Endothelial cell of umbilical vein (primary cell): Measurements from ENCODE around the gene SH3RF3. TPM values are rescaled to one million over a fixed set of nuclear protein-coding genes. Genes with fewer than 3 reads are reported as not detected.

Experiments used
- BruUV-seq: library from RNA; stranded (reverse); fragments of 400-500 nt; replicated peaks from 2 replicates; lab custom pipeline; 2021; lab: Mats Ljungman, UMichigan
- CTCF ChIA-PET: fragments of 300-600, 350-600 bp; sonication (Branson Sonifier 250); formaldehyde crosslinking; loops from one replicate; lab custom pipeline; 2021; ENCODE audit warnings: antibody characterized with exemption, inconsistent platforms; lab: Charles Lee
- POLR2A ChIA-PET: fragments of 300-600, 350-600 bp; sonication (Branson Sonifier 250); formaldehyde crosslinking; loops from one replicate; lab custom pipeline; 2021; ENCODE audit warnings: antibody characterized with exemption, inconsistent platforms; lab: Charles Lee
- DNase-seq: peaks from one replicate; pipeline ENCODE4 v3.0.0-alpha.2; 2011; ENCODE audit warnings: low read depth, low spot score
- FAIRE-seq: peaks from 2 replicates; lab custom pipeline; 2011; peaks lifted over from hg19 to GRCh38; lab: Jason Lieb, UNC
- H2AFZ ChIP-seq: 2 replicates; pipeline ENCODE4 v1.6.0; 2012; ENCODE audit warnings: low read depth, low read length, control low read depth, inconsistent platforms
- H3K27ac ChIP-seq: 2 replicates; pipeline ENCODE4 v1.5.1; 2011; ENCODE audit warnings: low read depth, mild to moderate bottlenecking, control low read depth, low read length, moderate library complexity; ENCODE audit not compliant: insufficient read depth
- H3K27me3 ChIP-seq, 2 experiments: 2 replicates each; pipeline versions ENCODE4 v1.6.0 to v1.6.1; 2011; ENCODE audit warnings: low read length in 2 of 2, mixed read lengths in 1 of 2; ENCODE audit not compliant: control insufficient read depth in 2 of 2, insufficient read depth in 2 of 2
- H3K36me3 ChIP-seq, 2 experiments: 2 replicates in 1 of 2; 3 replicates in 1 of 2; pipeline ENCODE4 v1.5.1; 2011; ENCODE audit warnings: low read length in 2 of 2, mild to moderate bottlenecking in 1 of 2, moderate library complexity in 1 of 2; ENCODE audit not compliant: control insufficient read depth in 2 of 2, insufficient read depth in 2 of 2; ENCODE audit errors: extremely low read depth in 1 of 2
- H3K4me1 ChIP-seq: 3 replicates; pipeline ENCODE4 v1.5.1; 2011; ENCODE audit warnings: mild to moderate bottlenecking, low read length; ENCODE audit not compliant: control insufficient read depth, insufficient read depth; ENCODE audit errors: extremely low read depth
- H3K4me2 ChIP-seq: 2 replicates; pipeline ENCODE4 v1.6.1; 2011; ENCODE audit warnings: low read length, control low read depth, mixed read lengths; ENCODE audit not compliant: insufficient read depth
- H3K4me3 ChIP-seq, 3 experiments: fragments of 200-600 bp in 1 of 3; sonication (generic), shearing (Covaris generic) in 1 of 3; replicated peaks in 1 of 3; 2 replicates each; pipeline ENCODE4 v1.5.1; 2011 to 2016; ENCODE audit warnings: control low read depth in 3 of 3, low read length in 3 of 3, mild to moderate bottlenecking in 2 of 3, inconsistent platforms in 1 of 3, low read depth in 1 of 3, moderate library complexity in 1 of 3; ENCODE audit not compliant: insufficient read depth in 1 of 3
- H3K79me2 ChIP-seq: 2 replicates; pipeline ENCODE4 v1.6.0; 2012; ENCODE audit warnings: low read length, inconsistent platforms; ENCODE audit not compliant: control insufficient read depth, insufficient read depth
- H3K9ac ChIP-seq: replicated peaks from 2 replicates; pipeline ENCODE3; 2011; ENCODE audit warnings: low read length, control low read depth; ENCODE audit not compliant: insufficient read depth; ENCODE audit errors: extremely low read depth
- H3K9me1 ChIP-seq: replicated peaks from 3 replicates; pipeline ENCODE4 v1.6.0; 2011; ENCODE audit warnings: mild to moderate bottlenecking, low read length; ENCODE audit not compliant: control insufficient read depth, insufficient read depth; ENCODE audit errors: extremely low read depth
- H3K9me3 ChIP-seq: replicated peaks from 2 replicates; pipeline ENCODE4 v1.5.1; 2012; ENCODE audit warnings: low read length, inconsistent platforms; ENCODE audit not compliant: control insufficient read depth, insufficient read depth
- H4K20me1 ChIP-seq: replicated peaks from 2 replicates; pipeline ENCODE3; 2011; ENCODE audit warnings: mild to moderate bottlenecking, low read length; ENCODE audit not compliant: control insufficient read depth, insufficient read depth; ENCODE audit errors: extremely low read depth
- CTCF ChIP-seq, 2 donors: IDR thresholded peaks; 1 replicate in 1 of 2; 2 replicates in 1 of 2; pipeline ENCODE4 v1.5.1; 2011; ENCODE audit warnings: low read length in 2 of 2, mild to moderate bottlenecking in 2 of 2, moderate library complexity in 2 of 2, control low read depth in 1 of 2, inconsistent platforms in 1 of 2, low read depth in 1 of 2; ENCODE audit not compliant: insufficient read depth in 1 of 2; ENCODE audit errors: extremely low read depth in 1 of 2
- EZH2 ChIP-seq: IDR thresholded peaks from 2 replicates; pipeline ENCODE4 v1.6.1; 2012; ENCODE audit warnings: borderline replicate concordance, low read depth, mild to moderate bottlenecking, moderate library complexity, low read length, inconsistent platforms; ENCODE audit not compliant: severe bottlenecking
- GATA2 ChIP-seq: IDR thresholded peaks from 2 replicates; pipeline ENCODE4 v1.7.0; 2011; ENCODE audit warnings: low read depth, mild to moderate bottlenecking, moderate library complexity, mixed read lengths, low read length; ENCODE audit not compliant: insufficient read length, insufficient read depth
- POLR2A ChIP-seq: IDR thresholded peaks from 2 replicates; pipeline ENCODE4 v1.6.1; 2012; ENCODE audit warnings: low read depth, mild to moderate bottlenecking, control low read depth, low read length
- POLR2AphosphoS5 ChIP-seq: IDR thresholded peaks from 2 replicates; pipeline ENCODE4 v1.6.1; 2012; ENCODE audit warnings: low read depth, mild to moderate bottlenecking, control low read depth, low read length, moderate library complexity; ENCODE audit not compliant: insufficient read depth
- dilution Hi-C: fragments of 300-500 bp; cut with MboI; formaldehyde crosslinking; loops from one replicate; pipeline ENCODE4 v1.15.0; 2019; ENCODE audit warnings: low sequenced_read_pairs; ENCODE audit not compliant: extremely low pct_ligation_motif_present
- intact Hi-C: fragments of 100-400 bp; cut with micrococcal nuclease; formaldehyde crosslinking; loops from one replicate; pipeline ENCODE4 v1.10.0; 2022
- polyA plus RNA-seq, 4 experiments: library from polyadenylated mRNA; depleted of rRNA in 3 of 4; stranded (reverse) in 3 of 4; unstranded in 1 of 4; fragments of >200 nt; gene quantifications; 2 replicates each; pipeline versions ENCODE4 v1.2.1 to v1.2.3, GENCODE V29; 2011 to 2012; ENCODE audit warnings: missing spikeins in 1 of 4
- total RNA-seq: library from RNA; stranded (reverse); gene quantifications from 2 replicates; pipeline ENCODE4 v1.2.3, GENCODE V29; 2021

Gene SH3RF3
- total and polyA plus RNA-seq, 2 donors (not counting 3 experiments of a cell fraction or from before 2014, with no cell fraction given): 3.8 to 14.7 TPM

DNA sequence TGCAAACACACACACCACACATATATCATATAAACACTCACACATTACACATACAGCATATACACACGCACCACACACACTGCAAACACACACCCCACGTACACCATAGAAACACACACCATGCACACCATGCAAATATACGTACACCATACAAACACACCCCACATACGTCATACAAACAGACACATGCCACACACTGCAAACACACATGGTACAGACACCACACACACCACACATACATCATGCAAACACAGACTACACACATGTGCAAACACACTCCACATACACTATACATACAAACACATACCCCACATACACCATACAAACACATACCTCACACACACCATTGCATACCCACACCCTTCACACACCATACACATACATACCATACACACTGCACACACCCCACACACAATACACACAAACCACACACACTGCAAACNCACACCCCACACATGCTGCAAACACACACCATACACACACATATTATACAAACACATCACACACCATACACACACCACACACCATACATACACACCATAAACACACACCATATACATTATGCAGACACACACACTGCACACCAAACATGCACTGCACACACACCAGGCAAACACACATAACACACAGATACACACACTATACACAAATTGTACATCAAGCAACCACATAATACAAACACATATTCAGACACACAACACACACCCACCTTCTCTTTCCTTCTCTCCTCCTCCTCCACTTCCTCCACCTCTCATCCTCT lies 364.4 kb downstream of the SH3RF3 start:
- no peak overlapping the region for H3K9ac ChIP-seq
- no peaks in the 10 kb centered on the region for H4K20me1 ChIP-seq
- H3K4me3 ChIP-seq: no peak overlapping the region
- ChIA-PET POLR2A (no interaction called here), CTCF (no interaction called here)
- peaks cover 0 to 5% of the 10 kb centered on the region in 2 experiments for H3K36me3 ChIP-seq
- H2AFZ ChIP-seq: no peak overlapping the region
- H3K79me2 ChIP-seq: no peaks in the 10 kb centered on the region
- no peaks in the 10 kb centered on the region for H3K27me3 ChIP-seq
- H3K27ac ChIP-seq: no peak overlapping the region
- no peak for DNase-seq
- intact Hi-C loops (no loop called here), dilution Hi-C loops (no loop called here)
- H3K9me1 ChIP-seq: no peaks in the 10 kb centered on the region
- BruUV-seq: no TSS peak
- no peak overlapping the region for H3K4me2 ChIP-seq
- peaks cover 18% of the 10 kb centered on the region for H3K4me1 ChIP-seq
- H3K9me3 ChIP-seq: no peaks in the 10 kb centered on the region
- TF ChIP-seq POLR2AphosphoS5 (no peak), CTCF (IDR thresholded peaks at IDR 0.05; ENCODE audit: extremely low read depth in 1 of 2, insufficient read depth in 1 of 2, low read depth in 1 of 2, low read length in 2 of 2) (no peak), GATA2 (no peak), EZH2 (no peak), POLR2A (no peak)
- FAIRE-seq: no peak
